ENCODE results near the gene SAV1.

Gene SAV1

GRCh38 chr14:50605766-50606165, 62.3 kb downstream of the SAV1 start:
- DNase-seq = no peak

- DNase-seq = no peak
These were observed 64.5 kb downstream of the SAV1 start for GRCh38 chr14:50603565-50603964.

GRCh38 chr14:50602035-50602434, 66.1 kb downstream of the SAV1 start:
- DNase-seq = no peak

GRCh38 chr14:50601394-50601793, 66.7 kb downstream of the SAV1 start:
- no peak for DNase-seq

GRCh38 chr14:50600849-50601248, 67.3 kb downstream of the SAV1 start:
- no peak for DNase-seq

- no peak for DNase-seq
These were observed 68.2 kb downstream of the SAV1 start for GRCh38 chr14:50599700-50600444.

GRCh38 chr14:50598765-50599164, 69.3 kb downstream of the SAV1 start:
- no peak for DNase-seq

- no peak for DNase-seq
These were observed 73.4 kb downstream of the SAV1 start for GRCh38 chr14:50594577-50595316.

- DNase-seq = no peak
These were observed 77.6 kb downstream of the SAV1 start for GRCh38 chr14:50590464-50590863.

Data from stimulated activated CD4-positive, alpha-beta T cell treated with anti-CD3 and anti-CD28 coated beads, Interleukin-15, amount 100 ng/mL, for 24 hours (primary cell).